Measurements from ENCODE around the gene GALNT2.

DNA sequence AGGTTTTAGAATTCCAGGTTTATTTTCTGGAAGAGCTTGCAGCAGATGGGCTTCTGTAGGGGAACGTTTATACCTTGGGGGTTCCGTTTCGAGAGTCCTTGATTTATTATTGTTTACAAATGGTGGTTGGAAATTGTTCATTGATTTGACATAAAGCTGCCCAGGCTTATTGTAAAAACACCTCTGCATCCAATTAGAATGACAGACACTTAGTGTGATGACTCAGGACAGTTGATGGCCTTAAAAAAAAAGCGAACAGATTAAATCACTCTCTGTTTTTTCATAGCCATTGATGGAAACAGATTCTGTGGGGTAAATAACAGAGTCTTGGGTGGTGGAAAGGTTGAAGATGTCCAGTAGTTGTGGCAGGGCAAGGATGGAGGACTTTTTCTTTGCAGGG, 35.4 kb downstream of the GALNT2 start:
- TF ChIP-seq, protein P1, sequence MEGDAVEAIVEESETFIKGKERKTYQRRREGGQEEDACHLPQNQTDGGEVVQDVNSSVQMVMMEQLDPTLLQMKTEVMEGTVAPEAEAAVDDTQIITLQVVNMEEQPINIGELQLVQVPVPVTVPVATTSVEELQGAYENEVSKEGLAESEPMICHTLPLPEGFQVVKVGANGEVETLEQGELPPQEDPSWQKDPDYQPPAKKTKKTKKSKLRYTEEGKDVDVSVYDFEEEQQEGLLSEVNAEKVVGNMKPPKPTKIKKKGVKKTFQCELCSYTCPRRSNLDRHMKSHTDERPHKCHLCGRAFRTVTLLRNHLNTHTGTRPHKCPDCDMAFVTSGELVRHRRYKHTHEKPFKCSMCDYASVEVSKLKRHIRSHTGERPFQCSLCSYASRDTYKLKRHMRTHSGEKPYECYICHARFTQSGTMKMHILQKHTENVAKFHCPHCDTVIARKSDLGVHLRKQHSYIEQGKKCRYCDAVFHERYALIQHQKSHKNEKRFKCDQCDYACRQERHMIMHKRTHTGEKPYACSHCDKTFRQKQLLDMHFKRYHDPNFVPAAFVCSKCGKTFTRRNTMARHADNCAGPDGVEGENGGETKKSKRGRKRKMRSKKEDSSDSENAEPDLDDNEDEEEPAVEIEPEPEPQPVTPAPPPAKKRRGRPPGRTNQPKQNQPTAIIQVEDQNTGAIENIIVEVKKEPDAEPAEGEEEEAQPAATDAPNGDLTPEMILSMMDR (IDR thresholded peaks at IDR 0.05; ENCODE audit: insufficient read depth, low read length, poor library complexity, severe bottlenecking) = no peak
- no peak for TF ChIP-seq EZH2phosphoT487 (conservative IDR thresholded peaks at IDR 0.05; ENCODE audit: low read length)
